Stimulated activated memory B cell treated with anti-CD40 and anti-IgM and Interleukin-4, amounts not matched to agents 10 μg/mL and 1 μg/mL and 100 μg/mL, for 72 hours (primary cell): Measurements from ENCODE around the gene STPG3.

Experiments used
- ATAC-seq: fragments of 150-1000 bp; cut with Tn5 transposase; 2 replicates; pipeline ENCODE4 v1.10.0; 2021
- H3K27ac Mint-ChIP-seq: one replicate; pipeline ENCODE4 v1.8.0; 2022; ENCODE audit warnings: mild to moderate bottlenecking, mixed read lengths
- H3K27me3 Mint-ChIP-seq: one replicate; pipeline ENCODE4 v1.8.0; 2022; ENCODE audit warnings: mixed read lengths
- H3K36me3 Mint-ChIP-seq: one replicate; pipeline ENCODE4 v1.8.0; 2022; ENCODE audit warnings: mixed read lengths
- H3K4me1 Mint-ChIP-seq: one replicate; pipeline ENCODE4 v1.8.0; 2022; ENCODE audit warnings: mixed read lengths
- H3K4me3 Mint-ChIP-seq: one replicate; pipeline ENCODE4 v1.8.0; 2022; ENCODE audit warnings: mild to moderate bottlenecking, moderate library complexity, mixed read lengths
- H3K9me3 Mint-ChIP-seq: one replicate; pipeline ENCODE4 v1.8.0; 2022; ENCODE audit warnings: mixed read lengths

STPG3 gene

DNA sequence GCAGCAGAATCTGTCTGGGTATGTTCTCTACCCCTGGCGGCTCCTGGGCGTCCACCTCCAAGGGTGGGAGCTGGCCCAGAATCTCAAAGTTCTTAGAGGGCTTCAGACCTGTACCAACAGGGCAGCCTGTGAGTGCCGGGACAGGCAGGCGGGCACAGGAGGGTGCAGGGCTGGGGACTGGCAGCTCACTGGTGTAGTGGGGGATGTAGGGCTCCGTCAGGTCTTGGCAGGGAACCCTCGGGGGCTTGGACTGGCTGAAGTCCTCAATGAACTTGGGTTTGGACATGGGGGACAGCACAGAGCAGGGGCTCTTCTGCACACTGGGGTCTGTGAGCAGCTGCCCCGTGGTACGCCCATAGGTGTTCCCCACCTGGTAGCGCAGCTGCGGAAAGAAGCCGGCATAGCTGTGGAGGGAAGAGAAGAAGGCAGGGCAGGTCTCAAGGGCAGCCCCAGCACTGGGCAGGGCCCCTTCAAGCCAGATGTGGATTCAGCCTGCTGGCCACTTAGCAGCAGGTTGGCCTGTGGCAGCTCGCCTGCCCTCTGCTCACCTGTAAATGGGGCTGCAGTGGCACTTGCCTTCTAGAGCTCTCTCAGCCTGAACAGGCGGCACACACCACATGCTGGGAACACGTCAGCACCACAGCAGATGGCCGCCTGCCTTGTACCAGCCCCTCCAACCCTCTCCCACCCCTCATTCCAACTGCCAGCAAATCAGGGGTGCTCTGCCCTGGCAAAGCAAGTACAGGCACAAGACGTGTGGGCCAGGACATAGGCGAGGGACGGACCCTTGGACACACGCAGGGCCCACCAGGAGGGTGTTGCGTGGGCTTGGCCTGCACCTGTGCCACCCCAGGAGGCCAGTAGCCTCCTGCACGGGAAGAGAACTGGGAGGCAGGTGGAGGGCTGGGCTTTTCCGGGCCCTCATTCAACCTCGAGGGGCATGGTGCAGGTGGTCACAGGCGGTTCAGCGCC, 5.3 kb upstream of the STPG3 start:
- Mint-ChIP-seq H3K9me3 (no peaks in the 10 kb centered on the region), H3K36me3 (peaks cover 16% of the 10 kb centered on the region), H3K27me3 (no peaks in the 10 kb centered on the region), H3K4me1 (peaks cover 26% of the 10 kb centered on the region), H3K4me3 (no peak overlapping the region), H3K27ac (no peak overlapping the region)
- ATAC-seq: no peak

DNA sequence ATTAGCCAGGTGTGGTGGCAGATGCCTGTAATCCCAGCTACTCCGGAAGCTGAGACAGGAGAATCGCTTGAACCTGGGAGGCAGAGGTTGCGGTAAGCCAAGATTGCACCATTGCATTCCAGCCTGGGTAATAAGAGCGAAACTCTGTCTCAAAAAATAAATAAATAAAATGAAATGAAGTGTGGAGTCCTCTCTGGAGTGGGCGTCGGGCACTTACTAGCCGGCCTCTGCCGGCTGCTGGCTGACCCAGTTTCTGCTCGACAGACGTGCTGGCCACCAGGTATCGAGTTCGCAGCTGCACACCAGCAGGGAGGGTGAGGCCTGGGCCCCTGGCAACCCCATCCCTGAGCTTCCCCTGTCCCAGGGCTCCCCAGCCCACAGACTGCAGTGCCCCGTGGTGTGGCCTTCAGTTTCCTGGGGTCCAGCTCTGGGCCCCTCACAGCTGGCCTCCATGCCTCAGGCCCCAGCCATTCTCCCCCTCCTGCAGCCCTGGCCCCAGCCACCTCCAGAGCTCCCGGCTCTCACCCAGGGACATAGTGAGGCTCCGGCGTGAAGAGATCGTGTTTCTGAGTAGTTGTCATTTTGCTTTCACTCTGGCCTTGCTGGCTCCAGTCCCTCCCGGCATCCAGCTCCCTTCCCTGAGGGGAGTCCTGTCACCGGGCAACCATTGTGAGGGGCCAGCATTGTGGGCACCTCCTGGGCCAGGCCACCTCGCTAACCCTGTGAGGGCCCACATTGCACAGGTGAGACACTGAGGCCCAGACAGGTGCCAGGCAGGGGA, 3.8 kb upstream of the STPG3 start:
- Mint-ChIP-seq H3K4me3 (no peak overlapping the region), H3K36me3 (peaks cover 13% of the 10 kb centered on the region), H3K27ac (no peak overlapping the region), H3K9me3 (no peaks in the 10 kb centered on the region), H3K27me3 (no peaks in the 10 kb centered on the region), H3K4me1 (peaks cover 22% of the 10 kb centered on the region)
- ATAC-seq: no peak

GRCh38 chr9:137247916-137248175, 3.2 kb upstream of the STPG3 start:
- ATAC-seq: no peak
- H3K27me3 Mint-ChIP-seq: no peaks in the 10 kb centered on the region
- peaks cover 19% of the 10 kb centered on the region for H3K4me1 Mint-ChIP-seq
- H3K27ac Mint-ChIP-seq: no peak overlapping the region
- H3K36me3 Mint-ChIP-seq: peaks cover 8% of the 10 kb centered on the region
- H3K9me3 Mint-ChIP-seq: no peaks in the 10 kb centered on the region
- no peak overlapping the region for H3K4me3 Mint-ChIP-seq

DNA sequence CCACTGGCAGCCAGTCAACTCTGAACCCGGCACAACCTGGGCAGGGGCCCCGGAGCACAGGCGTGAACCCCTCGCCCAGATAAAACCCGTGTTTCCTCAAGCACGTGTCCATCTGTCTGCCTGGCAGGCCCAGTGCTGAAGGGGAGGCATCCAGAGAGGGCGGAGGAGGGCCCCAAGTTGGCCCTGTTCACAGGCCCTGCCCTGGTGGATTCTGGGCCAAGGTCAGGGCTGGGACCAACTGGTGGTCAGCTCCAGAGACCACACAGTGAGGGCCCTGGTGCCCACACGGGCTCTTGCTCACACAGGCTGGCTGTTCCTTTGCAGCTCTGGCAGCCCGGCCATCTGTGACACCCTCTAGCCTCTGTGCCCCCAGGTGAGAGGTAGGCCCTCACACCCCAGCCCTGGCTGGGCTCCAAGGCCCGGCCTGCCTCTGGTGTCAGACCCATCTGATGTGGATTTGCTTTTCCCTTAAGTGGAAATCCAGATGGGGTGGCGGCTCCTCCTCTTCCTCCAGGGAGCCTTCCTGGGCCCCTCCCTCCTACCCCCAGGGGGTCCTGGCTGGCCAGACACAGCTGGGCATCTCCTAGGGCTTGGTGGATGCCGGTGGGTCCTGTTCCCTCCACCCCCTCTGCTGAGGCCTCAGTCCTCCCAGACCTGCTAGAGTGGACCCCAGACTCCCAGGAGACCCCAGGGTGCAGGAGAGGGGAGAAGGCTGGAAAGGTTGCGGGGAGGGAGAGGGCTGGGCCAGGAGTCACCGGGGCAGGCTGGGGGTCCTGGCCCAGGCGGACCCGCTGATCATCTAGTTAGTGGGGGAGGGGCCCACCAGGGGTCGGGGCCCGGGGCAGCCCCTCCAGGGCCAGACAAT, 525 bp upstream of the STPG3 start:
- peaks cover 18% of the 10 kb centered on the region for H3K4me1 Mint-ChIP-seq
- no peaks in the 10 kb centered on the region for H3K27me3 Mint-ChIP-seq
- H3K4me3 Mint-ChIP-seq: no peak overlapping the region
- ATAC-seq: no peak
- H3K9me3 Mint-ChIP-seq: no peaks in the 10 kb centered on the region
- no peak overlapping the region for H3K27ac Mint-ChIP-seq
- H3K36me3 Mint-ChIP-seq: no peaks in the 10 kb centered on the region

DNA sequence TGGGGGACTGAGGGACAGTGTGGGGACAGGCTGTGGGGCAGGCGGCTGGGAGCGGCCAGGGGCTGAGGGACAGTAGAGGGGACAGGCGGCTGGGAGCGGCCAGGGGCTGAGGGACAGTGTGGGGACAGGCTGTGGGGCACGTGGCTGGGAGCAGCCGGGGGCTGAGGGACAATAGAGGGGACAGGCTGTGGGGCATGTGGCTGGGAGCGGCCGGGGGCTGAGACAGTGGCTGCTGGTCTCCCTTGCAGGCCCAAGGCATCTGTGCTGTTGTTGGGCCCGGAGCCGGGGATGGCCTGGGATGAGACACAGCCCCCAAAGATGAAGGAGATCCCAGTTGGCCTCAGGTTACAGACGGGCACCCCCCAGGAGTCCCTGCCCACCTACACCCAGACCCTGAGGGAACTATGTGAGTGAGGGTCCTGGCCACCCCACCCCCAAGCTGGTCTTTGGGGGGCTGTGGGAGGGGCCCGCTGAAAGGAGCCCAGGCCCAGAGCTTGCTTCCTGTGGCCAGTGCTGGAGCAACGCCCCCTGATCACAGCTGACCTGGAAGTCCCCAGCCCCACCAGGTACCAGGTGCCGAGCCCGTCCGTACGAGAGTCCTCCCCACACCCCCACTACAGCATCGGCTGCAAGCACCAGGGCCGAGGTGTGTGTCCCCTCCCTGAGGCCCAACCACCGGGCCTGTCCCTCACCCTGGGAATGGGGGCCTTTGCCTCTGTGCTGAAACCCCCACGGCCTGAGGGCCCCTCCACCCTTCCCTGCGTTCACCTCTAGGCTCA, 593 bp downstream of the STPG3 start:
- Mint-ChIP-seq H3K4me1 (peaks cover 27% of the 10 kb centered on the region), H3K27me3 (no peaks in the 10 kb centered on the region), H3K36me3 (no peaks in the 10 kb centered on the region), H3K9me3 (no peaks in the 10 kb centered on the region), H3K4me3 (no peak overlapping the region), H3K27ac (no peak overlapping the region)
- ATAC-seq: no peak

GRCh38 chr9:137252555-137253506, 1.7 kb downstream of the STPG3 start:
- ATAC-seq: no peak
- H3K36me3 Mint-ChIP-seq: no peaks in the 10 kb centered on the region
- H3K27me3 Mint-ChIP-seq: no peaks in the 10 kb centered on the region
- no peak overlapping the region for H3K27ac Mint-ChIP-seq
- H3K4me1 Mint-ChIP-seq: peaks cover 32% of the 10 kb centered on the region
- no peaks in the 10 kb centered on the region for H3K9me3 Mint-ChIP-seq
- no peak overlapping the region for H3K4me3 Mint-ChIP-seq

- no peaks in the 10 kb centered on the region for H3K9me3 Mint-ChIP-seq
- peak overlapping the region; percentile 73 for H3K4me3 Mint-ChIP-seq
- ATAC-seq: no peak
- H3K27me3 Mint-ChIP-seq: no peaks in the 10 kb centered on the region
- H3K36me3 Mint-ChIP-seq: no peaks in the 10 kb centered on the region
- H3K4me1 Mint-ChIP-seq: peaks cover 32% of the 10 kb centered on the region
- H3K27ac Mint-ChIP-seq: peak overlapping the region; percentile 29
Observed at GRCh38 chr9:137253717-137254623, 2.9 kb downstream of the STPG3 start.

- no peaks in the 10 kb centered on the region for H3K36me3 Mint-ChIP-seq
- H3K27me3 Mint-ChIP-seq: no peaks in the 10 kb centered on the region
- H3K4me1 Mint-ChIP-seq: peaks cover 32% of the 10 kb centered on the region
- H3K4me3 Mint-ChIP-seq: peak within 1 kb of the TSS; percentile 83
- no peaks in the 10 kb centered on the region for H3K9me3 Mint-ChIP-seq
- ATAC-seq: peak; percentile 91
- H3K27ac Mint-ChIP-seq: peak within 1 kb of the TSS; percentile 29
Observed at GRCh38 chr9:137254624-137255447, 3.8 kb downstream of the STPG3 start, which contains the start of gene NELFB. TSS of gene NELFB (plus strand) at chr9:137255327.

GRCh38 chr9:137255448-137256114, 4.5 kb downstream of the STPG3 start:
- no peaks in the 10 kb centered on the region for H3K9me3 Mint-ChIP-seq
- peaks cover 32% of the 10 kb centered on the region for H3K4me1 Mint-ChIP-seq
- no peaks in the 10 kb centered on the region for H3K36me3 Mint-ChIP-seq
- H3K27ac Mint-ChIP-seq: peak overlapping the region; percentile 12
- no peaks in the 10 kb centered on the region for H3K27me3 Mint-ChIP-seq
- ATAC-seq: no peak
- H3K4me3 Mint-ChIP-seq: peak overlapping the region; percentile 83

DNA sequence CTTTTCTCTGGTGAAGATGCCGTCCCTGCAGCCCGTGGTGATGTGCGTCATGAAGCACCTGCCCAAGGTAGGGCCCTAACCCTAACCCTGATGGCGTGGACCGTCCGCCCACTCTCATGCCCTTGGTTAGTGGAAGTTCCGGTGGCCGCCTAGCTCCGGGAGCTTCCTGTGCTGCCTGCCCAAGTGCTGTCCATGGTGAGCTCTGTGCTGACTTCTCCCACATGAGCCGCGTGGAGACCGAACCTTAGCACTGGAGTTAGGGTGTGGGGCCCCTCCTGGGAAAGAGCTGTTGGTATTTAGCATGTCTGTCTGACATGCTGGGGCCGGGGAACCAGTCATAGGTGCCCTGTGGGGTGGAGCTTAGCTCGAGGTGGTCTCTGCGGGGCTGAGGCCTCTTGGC, 5.3 kb downstream of the STPG3 start:
- Mint-ChIP-seq H3K9me3 (no peaks in the 10 kb centered on the region), H3K36me3 (peaks cover 1% of the 10 kb centered on the region), H3K4me3 (peak overlapping the region; percentile 83), H3K27ac (no peak overlapping the region), H3K27me3 (no peaks in the 10 kb centered on the region), H3K4me1 (peaks cover 32% of the 10 kb centered on the region)
- no peak for ATAC-seq

DNA sequence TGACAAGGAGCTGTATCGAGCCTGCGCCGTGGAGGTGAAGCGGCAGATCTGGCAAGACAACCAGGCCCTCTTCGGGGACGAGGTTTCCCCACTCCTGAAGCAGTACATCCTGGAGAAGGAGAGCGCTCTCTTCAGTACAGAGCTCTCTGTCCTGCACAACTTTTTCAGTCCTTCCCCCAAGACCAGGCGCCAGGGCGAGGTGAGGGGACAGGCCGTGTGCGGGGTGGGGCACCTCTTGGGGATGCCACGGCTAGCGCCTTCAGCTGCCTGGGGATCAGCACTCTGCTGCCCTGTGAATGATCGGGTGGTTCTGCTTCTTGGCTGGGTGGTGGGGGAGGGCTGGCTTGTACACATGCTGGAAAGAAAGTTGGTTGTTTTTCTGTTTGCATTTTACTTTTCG, 5.8 kb downstream of the STPG3 start:
- Mint-ChIP-seq H3K36me3 (peaks cover 6% of the 10 kb centered on the region), H3K4me3 (peak overlapping the region; percentile 9), H3K27ac (no peak overlapping the region), H3K9me3 (no peaks in the 10 kb centered on the region), H3K27me3 (no peaks in the 10 kb centered on the region), H3K4me1 (peaks cover 37% of the 10 kb centered on the region)
- ATAC-seq: no peak
